ENCODE results near the gene STAC3. TPM values are rescaled to one million over a fixed set of nuclear protein-coding genes. Genes with fewer than 3 reads are reported as not detected.

The STAC3 gene
- total and polyA plus RNA-seq, 10 of the 15 experiments (the other 5 are each of a cell fraction or from before 2014, with no cell fraction given): 0.49 to 9.9 (median 3.8) TPM

- Histone ChIP-seq H3K27ac (ENCODE audit: control insufficient read depth, insufficient read depth) (no peak overlapping the region), H4K20me1 (ENCODE audit: control insufficient read depth, insufficient read depth) (no peaks in the 10 kb centered on the region), H3K4me1 (ENCODE audit: control insufficient read depth, insufficient read depth, low read length) (no peaks in the 10 kb centered on the region), H3K9ac (ENCODE audit: control insufficient read depth, insufficient read depth, low read length) (no peak overlapping the region), H3K4me3 (no peak overlapping the region), H3K9me3 (replicated peaks; ENCODE audit: control insufficient read depth, insufficient read depth, low read length) (no peaks in the 10 kb centered on the region), H2AFZ (ENCODE audit: control insufficient read depth, low read depth, low read length) (no peak overlapping the region), H3K27me3 (replicated peaks in 1 of 2; ENCODE audit: control insufficient read depth in 2 of 2, insufficient read depth in 2 of 2, low read length in 1 of 2) (no peaks in the 10 kb centered on the region), H3K4me2 (ENCODE audit: control insufficient read depth, insufficient read depth) (no peak overlapping the region), H3K79me2 (ENCODE audit: control insufficient read depth, insufficient read depth, low read length) (no peaks in the 10 kb centered on the region), H3K36me3 (ENCODE audit: control insufficient read depth in 2 of 2, insufficient read depth in 2 of 2, low read length in 1 of 2) (peaks cover 0 to 9% of the 10 kb centered on the region in 2 experiments; a peak in 2 of 4 replicates)
- DNase-seq (ENCODE audit: low read depth, low spot score): no peak
- POLR2A ChIA-PET: no interaction called here
- TF ChIP-seq SMAD5 (IDR thresholded peaks at IDR 0.05; ENCODE audit: low read depth) (no peak), MLLT1 (IDR thresholded peaks at IDR 0.05) (no peak), SP1 (IDR thresholded peaks at IDR 0.05; ENCODE audit: low read depth, low read length) (no peak), CHD2 (IDR thresholded peaks at IDR 0.05; ENCODE audit: borderline replicate concordance, low read depth, low read length) (no peak), CREB1 (IDR thresholded peaks at IDR 0.05; ENCODE audit: low read depth) (no peak)
- in situ Hi-C loops (cut with MboI) (loop anchor here (5.0 kb wide), 1 partner anchor 195 kb away; the partner anchor contains the start of genes GLI1 and INHBE), intact Hi-C loops (cut with micrococcal nuclease; ENCODE audit: unreplicated experiment) (no loop called here)
- WGBS (ENCODE audit: insufficient coverage, insufficient replicate concordance, low lambda C conversion rate, missing lambda C conversion rate): 94% methylated on average over 3 of the region's 3 CpGs
- CTCF ChIA-PET: interaction anchor here (1.1 to 9.4 kb wide), 9 partner anchors 10 to 196 kb away, joined by 3 to 210 read pairs (median 10); partner anchors contain the start of genes INHBE and STAC3
- ATAC-seq: no peak
- no TSS peak for BruUV-seq (replicated peaks)
- SMC1A ChIA-PET (ENCODE audit: uncharacterized antibody, unreplicated experiment): interaction anchor here (0.8 to 9.5 kb wide), 2 partner anchors 12 to 191 kb away, joined by 3 to 134 read pairs; partner anchors contain the start of genes INHBE and STAC3
- RAD21 ChIA-PET (ENCODE audit: unreplicated experiment): interaction anchor here (0.6 to 5.4 kb wide), 6 partner anchors 26 to 198 kb away, joined by 3 to 73 read pairs (median 5); partner anchors contain the start of gene INHBE
- no peak for FAIRE-seq
Observed at GRCh38 chr12:57262126-57262822, 11.3 kb upstream of the STAC3 start.

Measured in GM12878 (cell line).